Astrocyte (in vitro differentiated cells and primary cell): ENCODE measurements around the gene ZBTB16. TPM values are rescaled to one million over a fixed set of nuclear protein-coding genes. Genes with fewer than 3 reads are reported as not detected.

Experiments used
- DNase-seq: peaks from one replicate; pipeline ENCODE4 v3.0.0-alpha.2; 2010; ENCODE audit warnings: low read depth
- FAIRE-seq: peaks from 2 replicates; lab custom pipeline; 2011; peaks lifted over from hg19 to GRCh38; lab: Jason Lieb, UNC
- H2AFZ ChIP-seq: 2 replicates; pipeline ENCODE4 v1.6.0; 2012; ENCODE audit warnings: low read depth, low read length, inconsistent platforms
- H3K27ac ChIP-seq: 2 replicates; pipeline ENCODE4 v1.5.1; 2011; ENCODE audit warnings: low read depth, low read length, inconsistent platforms
- H3K27me3 ChIP-seq: 2 replicates; pipeline ENCODE4 v1.6.0; 2011; ENCODE audit warnings: low read length, inconsistent platforms; ENCODE audit not compliant: insufficient read depth
- H3K36me3 ChIP-seq: 2 replicates; pipeline ENCODE4 v1.5.1; 2011; ENCODE audit warnings: low read length, inconsistent platforms; ENCODE audit not compliant: insufficient read depth
- H3K4me1 ChIP-seq: 2 replicates; pipeline ENCODE4 v1.5.1; 2011; ENCODE audit warnings: low read length, inconsistent platforms; ENCODE audit not compliant: insufficient read depth
- H3K4me2 ChIP-seq: 2 replicates; pipeline ENCODE4 v1.6.0; 2012; ENCODE audit warnings: low read length, inconsistent platforms
- H3K4me3 ChIP-seq: 2 replicates; pipeline ENCODE4 v1.5.1; 2011; ENCODE audit warnings: low read depth, mild to moderate bottlenecking, low read length, inconsistent platforms; ENCODE audit not compliant: insufficient read depth
- H3K79me2 ChIP-seq: 2 replicates; pipeline ENCODE4 v1.6.0; 2012; ENCODE audit warnings: mild to moderate bottlenecking, low read length, inconsistent platforms; ENCODE audit not compliant: insufficient read depth
- H3K9ac ChIP-seq: 2 replicates; pipeline ENCODE4 v1.6.0; 2012; ENCODE audit warnings: mild to moderate bottlenecking, low read length, inconsistent platforms
- H3K9me3 ChIP-seq: 2 replicates; pipeline ENCODE4 v1.5.1; 2012; ENCODE audit warnings: low read depth, mild to moderate bottlenecking, low read length, inconsistent platforms; ENCODE audit not compliant: insufficient read depth
- H4K20me1 ChIP-seq: 2 replicates; pipeline ENCODE4 v1.6.0; 2012; ENCODE audit warnings: low read length, inconsistent platforms; ENCODE audit not compliant: insufficient read depth
- H3K27ac Mint-ChIP-seq: one replicate; pipeline ENCODE4 v1.8.0; 2021; ENCODE audit warnings: mild to moderate bottlenecking, mixed read lengths; ENCODE audit not compliant: unreplicated experiment
- H3K27me3 Mint-ChIP-seq: one replicate; pipeline ENCODE4 v1.8.0; 2021; ENCODE audit warnings: low read depth, mixed read lengths; ENCODE audit not compliant: unreplicated experiment
- H3K36me3 Mint-ChIP-seq: one replicate; pipeline ENCODE4 v1.8.0; 2021; ENCODE audit warnings: low read depth, mixed read lengths; ENCODE audit not compliant: unreplicated experiment
- H3K4me1 Mint-ChIP-seq: one replicate; pipeline ENCODE4 v1.8.0; 2021; ENCODE audit warnings: low read depth, mixed read lengths; ENCODE audit not compliant: unreplicated experiment
- H3K4me3 Mint-ChIP-seq: one replicate; pipeline ENCODE4 v1.8.0; 2021; ENCODE audit warnings: mild to moderate bottlenecking, moderate library complexity, mixed read lengths; ENCODE audit not compliant: unreplicated experiment
- H3K9me3 Mint-ChIP-seq: one replicate; pipeline ENCODE4 v1.8.0; 2021; ENCODE audit warnings: mild to moderate bottlenecking, mixed read lengths; ENCODE audit not compliant: unreplicated experiment
- EZH2 ChIP-seq: IDR thresholded peaks from 2 replicates; pipeline ENCODE4 v1.6.1; 2012; ENCODE audit warnings: mild to moderate bottlenecking, low read length, inconsistent platforms; ENCODE audit not compliant: insufficient read depth
- total RNA-seq: library from RNA; stranded (reverse); gene quantifications from 2 replicates; pipeline ENCODE4 v1.2.1, GENCODE V29; 2021
- TF ChIP-seq, protein P1 (sequence below): IDR thresholded peaks from 2 replicates; pipeline ENCODE4 v1.5.1; 2011; ENCODE audit warnings: low read depth, mild to moderate bottlenecking, inconsistent platforms, low read length, moderate library complexity; ENCODE audit not compliant: insufficient read depth

The ZBTB16 gene
- total RNA-seq, 1 donor from 2014 or later = 0.50 TPM

DNA sequence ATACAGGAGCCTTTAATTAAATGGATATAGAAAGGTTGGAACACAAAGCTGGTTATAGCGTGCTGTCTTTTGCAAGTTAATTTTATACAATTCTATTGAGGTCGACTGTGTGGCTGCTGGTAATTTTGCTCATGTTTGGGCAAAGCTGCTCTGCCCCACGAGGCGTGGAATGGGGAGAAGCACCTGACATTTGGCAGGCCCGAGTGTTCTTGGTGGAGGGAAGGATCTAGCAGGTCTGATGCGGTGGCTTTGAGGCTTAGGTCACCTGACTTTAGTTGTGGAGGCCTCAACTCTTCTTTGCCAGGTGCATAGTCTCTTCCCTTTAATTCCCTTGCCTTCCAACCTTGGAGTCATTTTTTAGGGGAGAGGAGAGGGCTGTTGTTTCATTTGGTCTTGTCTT lies 97.3 kb downstream of the ZBTB16 start:
- H3K9me3 Mint-ChIP-seq = peaks cover 6% of the 10 kb centered on the region
- Histone ChIP-seq H3K27me3 (peaks cover 81% of the 10 kb centered on the region), H3K4me3 (no peak overlapping the region), H3K36me3 (no peaks in the 10 kb centered on the region), H3K9ac (no peak overlapping the region), H3K4me1 (peaks cover 8% of the 10 kb centered on the region), H3K4me2 (no peak overlapping the region), H4K20me1 (peaks cover 25% of the 10 kb centered on the region), H2AFZ (no peak overlapping the region), H3K27ac (no peak overlapping the region), H3K9me3 (no peaks in the 10 kb centered on the region), H3K79me2 (no peaks in the 10 kb centered on the region)
- no peak overlapping the region for H3K4me3 Mint-ChIP-seq
- no peaks in the 10 kb centered on the region for H3K36me3 Mint-ChIP-seq
- TF ChIP-seq, protein P1, sequence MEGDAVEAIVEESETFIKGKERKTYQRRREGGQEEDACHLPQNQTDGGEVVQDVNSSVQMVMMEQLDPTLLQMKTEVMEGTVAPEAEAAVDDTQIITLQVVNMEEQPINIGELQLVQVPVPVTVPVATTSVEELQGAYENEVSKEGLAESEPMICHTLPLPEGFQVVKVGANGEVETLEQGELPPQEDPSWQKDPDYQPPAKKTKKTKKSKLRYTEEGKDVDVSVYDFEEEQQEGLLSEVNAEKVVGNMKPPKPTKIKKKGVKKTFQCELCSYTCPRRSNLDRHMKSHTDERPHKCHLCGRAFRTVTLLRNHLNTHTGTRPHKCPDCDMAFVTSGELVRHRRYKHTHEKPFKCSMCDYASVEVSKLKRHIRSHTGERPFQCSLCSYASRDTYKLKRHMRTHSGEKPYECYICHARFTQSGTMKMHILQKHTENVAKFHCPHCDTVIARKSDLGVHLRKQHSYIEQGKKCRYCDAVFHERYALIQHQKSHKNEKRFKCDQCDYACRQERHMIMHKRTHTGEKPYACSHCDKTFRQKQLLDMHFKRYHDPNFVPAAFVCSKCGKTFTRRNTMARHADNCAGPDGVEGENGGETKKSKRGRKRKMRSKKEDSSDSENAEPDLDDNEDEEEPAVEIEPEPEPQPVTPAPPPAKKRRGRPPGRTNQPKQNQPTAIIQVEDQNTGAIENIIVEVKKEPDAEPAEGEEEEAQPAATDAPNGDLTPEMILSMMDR = no peak
- TF ChIP-seq EZH2 = no peak
- peaks cover 24% of the 10 kb centered on the region for H3K4me1 Mint-ChIP-seq
- H3K27me3 Mint-ChIP-seq = peaks cover 49% of the 10 kb centered on the region
- FAIRE-seq (no peak), DNase-seq (no peak)
- no peak overlapping the region for H3K27ac Mint-ChIP-seq

- Mint-ChIP-seq H3K9me3 (peaks cover 6% of the 10 kb centered on the region), H3K27ac (no peak overlapping the region), H3K4me3 (no peak overlapping the region), H3K4me1 (peaks cover 26% of the 10 kb centered on the region), H3K27me3 (peaks cover 44% of the 10 kb centered on the region), H3K36me3 (no peaks in the 10 kb centered on the region)
- H3K27me3 ChIP-seq = peaks cover 83% of the 10 kb centered on the region
- no peak overlapping the region for H3K27ac ChIP-seq
- no peak for FAIRE-seq
- H3K9me3 ChIP-seq = no peaks in the 10 kb centered on the region
- H3K4me1 ChIP-seq = peaks cover 12% of the 10 kb centered on the region
- no peak overlapping the region for H3K9ac ChIP-seq
- no peak for DNase-seq
- no peaks in the 10 kb centered on the region for H3K79me2 ChIP-seq
- no peak overlapping the region for H3K4me2 ChIP-seq
- no peak overlapping the region for H2AFZ ChIP-seq
- H3K4me3 ChIP-seq = no peak overlapping the region
- H4K20me1 ChIP-seq = peaks cover 32% of the 10 kb centered on the region
- no peaks in the 10 kb centered on the region for H3K36me3 ChIP-seq
- no peak for TF ChIP-seq EZH2
- TF ChIP-seq, protein P1 = no peak
These were observed 98.1 kb downstream of the ZBTB16 start for GRCh38 chr11:114157476-114158050.

DNA sequence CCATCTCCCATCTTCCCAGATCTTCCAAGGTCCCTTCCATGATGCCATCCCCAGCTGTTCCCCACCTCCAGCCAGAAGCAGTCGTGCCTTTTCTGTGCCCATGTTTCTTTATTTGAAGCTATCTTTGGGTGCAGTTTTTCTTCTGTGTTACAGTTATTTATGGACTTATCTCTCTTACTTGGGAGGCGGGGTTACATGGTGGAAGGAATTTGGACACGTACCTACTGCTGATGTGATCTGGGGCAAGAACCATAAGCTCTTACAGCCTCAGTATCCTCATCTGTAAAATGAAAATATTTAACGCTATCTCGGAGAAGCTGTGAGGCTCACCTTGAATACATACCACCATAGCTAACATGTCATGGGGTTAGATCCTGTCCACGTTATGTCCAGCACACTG lies 98.9 kb downstream of the ZBTB16 start:
- H3K27ac Mint-ChIP-seq = no peak overlapping the region
- Histone ChIP-seq H3K36me3 (no peaks in the 10 kb centered on the region), H3K4me3 (no peak overlapping the region), H2AFZ (no peak overlapping the region), H4K20me1 (peaks cover 39% of the 10 kb centered on the region), H3K27me3 (peaks cover 81% of the 10 kb centered on the region), H3K27ac (no peak overlapping the region), H3K9me3 (no peaks in the 10 kb centered on the region), H3K79me2 (no peaks in the 10 kb centered on the region), H3K4me1 (peaks cover 19% of the 10 kb centered on the region), H3K9ac (no peak overlapping the region), H3K4me2 (no peak overlapping the region)
- DNase-seq (no peak), FAIRE-seq (no peak)
- no peaks in the 10 kb centered on the region for H3K36me3 Mint-ChIP-seq
- H3K4me3 Mint-ChIP-seq = no peak overlapping the region
- H3K9me3 Mint-ChIP-seq = peaks cover 6% of the 10 kb centered on the region
- TF ChIP-seq, protein P1 = no peak
- TF ChIP-seq EZH2 = no peak
- peaks cover 40% of the 10 kb centered on the region for H3K27me3 Mint-ChIP-seq
- H3K4me1 Mint-ChIP-seq = peaks cover 32% of the 10 kb centered on the region
